HG02623 (cell line): ENCODE results near the gene CFTR.

ENCODE experiments used
- ATAC-seq: cut with Tn5 transposase; IDR thresholded peaks from one replicate; pipeline ENCODE4 v1.9.1; 2021; ENCODE audit warnings: moderate library complexity; ENCODE audit not compliant: unreplicated experiment

Gene CFTR

GRCh38 chr7:117582219-117582704, 102.4 kb downstream of the CFTR start:
- ATAC-seq: no peak

- ATAC-seq: no peak
These were observed 108.1 kb downstream of the CFTR start for GRCh38 chr7:117587931-117588330.

GRCh38 chr7:117588352-117588794, 108.5 kb downstream of the CFTR start:
- no peak for ATAC-seq

GRCh38 chr7:117590191-117590590, 110.4 kb downstream of the CFTR start:
- no peak for ATAC-seq

- no peak for ATAC-seq
These were observed 112.3 kb downstream of the CFTR start for GRCh38 chr7:117592011-117592635.

GRCh38 chr7:117596134-117596533, 116.3 kb downstream of the CFTR start:
- no peak for ATAC-seq

- ATAC-seq: no peak
These were observed 117.9 kb downstream of the CFTR start for GRCh38 chr7:117597755-117598154.

- no peak for ATAC-seq
These were observed 121.1 kb downstream of the CFTR start for GRCh38 chr7:117600911-117601310.

- no peak for ATAC-seq
These were observed 123.8 kb downstream of the CFTR start for GRCh38 chr7:117603627-117604026.

- ATAC-seq: no peak
These were observed 125.9 kb downstream of the CFTR start for GRCh38 chr7:117605712-117606111.

GRCh38 chr7:117606132-117606531, 126.3 kb downstream of the CFTR start:
- ATAC-seq: no peak

GRCh38 chr7:117610396-117610795, 130.6 kb downstream of the CFTR start:
- no peak for ATAC-seq

GRCh38 chr7:117612637-117613036, 132.8 kb downstream of the CFTR start:
- no peak for ATAC-seq

GRCh38 chr7:117616694-117617093, 136.9 kb downstream of the CFTR start:
- ATAC-seq: no peak

- no peak for ATAC-seq
These were observed 139.9 kb downstream of the CFTR start for GRCh38 chr7:117619681-117620080.

- no peak for ATAC-seq
These were observed 141.3 kb downstream of the CFTR start for GRCh38 chr7:117621075-117621618.

- no peak for ATAC-seq
These were observed 143.8 kb downstream of the CFTR start for GRCh38 chr7:117623606-117624005.

GRCh38 chr7:117630501-117630900, 150.7 kb downstream of the CFTR start:
- no peak for ATAC-seq

GRCh38 chr7:117630907-117631564, 151.2 kb downstream of the CFTR start:
- no peak for ATAC-seq

- ATAC-seq: no peak
These were observed 151.8 kb downstream of the CFTR start for GRCh38 chr7:117631652-117632051.

- ATAC-seq: no peak
These were observed 158.1 kb downstream of the CFTR start for GRCh38 chr7:117637937-117638336.

GRCh38 chr7:117639966-117640365, 160.1 kb downstream of the CFTR start:
- no peak for ATAC-seq
